NCI-H128 (cell line): ENCODE data around the gene KRTAP9-7.

ENCODE experiments used
- DNase-seq: peaks from one replicate; lab custom pipeline; 2025; ENCODE audit not compliant: unreplicated experiment; lab: John Stamatoyannopoulos, UW

KRTAP9-7 gene

DNA sequence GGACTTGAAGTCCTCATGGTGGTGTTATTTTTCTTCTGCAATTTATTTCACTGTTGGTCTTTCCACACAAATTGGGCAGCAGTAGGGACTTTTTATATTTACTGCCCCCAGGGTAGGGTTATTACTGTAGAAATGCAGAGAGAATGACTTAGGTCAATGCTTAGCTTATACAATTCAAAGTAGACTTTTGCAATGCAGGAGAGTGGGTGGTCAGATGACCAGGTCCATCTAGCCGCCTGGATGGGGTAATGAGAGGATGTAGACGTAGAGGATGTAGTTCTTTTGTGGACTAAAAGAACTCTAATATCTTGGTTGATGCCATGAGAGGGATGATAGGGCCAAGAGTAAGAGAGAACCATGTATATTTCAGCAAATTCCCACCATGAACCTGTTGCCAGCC, 42.7 kb downstream of the KRTAP9-7 start:
- no peak for DNase-seq

DNA sequence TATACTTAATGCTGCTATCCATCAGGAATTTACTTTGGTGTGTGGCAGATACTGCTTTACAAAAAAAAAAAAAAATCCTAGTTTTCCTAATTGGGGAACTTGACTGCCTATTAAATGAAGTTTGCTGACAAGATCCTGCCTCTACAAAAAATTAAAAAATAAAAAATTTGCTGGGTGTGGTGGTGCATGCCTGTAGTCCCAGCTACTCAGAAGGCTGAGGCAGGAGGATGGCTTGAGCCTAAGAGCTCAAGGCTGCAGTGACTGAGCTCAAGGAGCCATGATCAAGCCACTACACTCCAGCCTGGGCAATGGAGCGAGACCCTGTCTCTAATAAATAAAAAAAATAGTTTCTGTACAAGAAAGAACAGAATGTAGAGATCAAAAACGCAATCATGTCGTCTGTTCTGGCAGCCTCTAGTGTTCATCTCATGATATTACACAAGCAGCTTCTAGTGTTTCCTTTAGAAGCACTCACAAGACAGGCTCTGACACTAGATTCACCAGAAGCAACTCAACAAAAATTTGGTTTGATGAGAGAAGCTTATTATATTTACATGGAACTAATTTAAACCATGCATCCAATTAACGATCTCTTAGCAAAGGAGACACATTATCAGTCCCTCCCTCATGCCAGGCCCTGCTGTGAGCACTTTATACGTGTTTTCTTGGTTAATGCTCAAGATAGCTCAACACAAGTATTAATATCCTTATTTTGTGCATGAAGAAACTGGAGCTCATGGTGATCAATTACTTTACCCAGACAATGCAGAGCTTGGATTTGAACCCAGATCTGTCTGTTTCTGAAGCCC, 46.8 kb downstream of the KRTAP9-7 start:
- DNase-seq = no peak

DNA sequence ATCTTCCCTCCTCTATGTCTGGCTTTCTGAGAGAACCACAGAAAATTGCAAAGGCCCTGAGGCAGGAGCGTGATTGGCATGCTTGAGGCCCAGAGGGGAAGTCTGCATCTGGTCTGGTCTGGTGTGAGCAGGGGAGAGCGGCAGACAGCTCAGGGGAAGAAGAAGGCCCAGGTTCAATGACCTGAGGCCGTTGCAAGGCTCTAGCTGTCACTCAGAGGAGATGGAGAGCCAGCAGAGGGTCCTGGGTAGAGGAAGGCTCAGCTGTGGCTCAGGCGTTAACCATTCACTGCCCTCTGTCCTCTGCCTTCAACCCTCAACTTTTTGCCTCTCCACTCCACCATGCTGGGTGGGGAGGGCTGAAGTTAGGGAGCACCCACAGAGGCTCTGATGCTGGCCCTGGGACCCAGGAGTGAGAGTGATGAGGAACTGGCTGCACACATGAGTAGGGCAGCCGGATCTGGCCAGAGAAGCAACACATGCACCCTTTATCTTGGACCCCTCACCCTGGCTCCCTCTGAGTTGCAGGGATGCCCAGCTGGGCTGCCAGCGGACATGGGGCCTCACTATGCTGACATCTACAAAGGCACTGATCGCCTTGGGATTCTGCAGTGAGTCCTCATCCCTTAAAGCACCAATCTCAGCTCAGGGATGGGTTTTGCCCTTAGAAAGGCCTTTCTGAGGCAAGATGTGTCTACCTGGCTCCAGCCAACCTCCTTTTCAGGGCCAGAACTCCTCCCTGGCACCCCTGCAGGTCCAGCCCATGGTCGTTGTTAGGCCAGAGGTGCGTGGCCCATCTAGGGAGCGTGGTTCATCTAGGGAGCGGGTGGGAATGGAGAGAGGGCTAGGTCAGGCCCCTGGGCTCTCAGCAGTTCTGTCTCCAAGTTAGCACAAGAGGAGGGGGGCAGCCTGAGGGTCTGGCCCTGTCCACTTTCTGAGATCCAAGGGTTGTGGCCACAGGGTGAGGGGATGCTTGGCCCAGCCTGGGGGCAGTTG, 47.7 kb downstream of the KRTAP9-7 start:
- DNase-seq = no peak

DNA sequence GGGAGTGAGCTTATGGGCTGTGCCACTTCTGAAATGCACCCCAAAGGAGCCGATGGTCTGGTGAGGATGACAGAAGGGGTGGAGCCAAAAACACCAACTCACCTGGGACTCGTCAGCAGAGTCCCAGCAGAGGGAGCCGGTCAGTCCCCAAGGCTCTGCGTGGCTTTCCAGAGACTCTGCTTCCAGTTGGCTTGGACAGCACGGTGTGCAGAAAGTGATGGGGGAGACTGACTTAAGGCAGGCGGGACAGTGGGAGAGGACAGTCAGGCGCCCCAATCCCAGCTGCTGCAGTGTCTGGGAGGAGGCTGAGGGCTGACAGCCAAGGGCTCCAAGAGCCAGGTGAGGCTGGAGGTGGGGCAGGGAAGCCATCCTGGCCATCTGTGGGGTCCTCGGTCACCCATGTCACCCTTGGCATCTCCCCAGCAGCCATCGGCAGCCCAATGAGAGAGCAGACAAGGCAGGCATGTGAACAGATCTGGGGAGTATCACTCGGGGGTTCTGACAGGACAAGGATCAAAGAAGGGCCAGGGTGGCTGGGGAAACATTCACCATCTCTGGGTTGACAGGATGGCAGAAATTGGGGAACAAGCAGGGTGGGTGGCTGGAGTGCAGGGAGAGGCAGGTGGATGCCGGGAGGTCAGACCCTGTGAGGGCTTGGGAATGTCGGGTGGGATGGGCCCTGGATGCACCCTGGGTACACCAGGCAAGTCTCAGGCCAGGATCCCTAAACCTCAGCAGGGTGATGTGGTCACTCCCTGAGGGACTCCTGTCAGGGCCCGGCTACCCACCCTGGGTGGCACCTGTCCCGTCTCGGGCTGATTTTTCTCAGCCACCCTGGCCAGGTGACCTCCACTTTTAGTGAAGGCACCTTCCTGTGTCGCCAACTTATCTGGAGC, 48.9 kb downstream of the KRTAP9-7 start:
- DNase-seq = no peak

DNA sequence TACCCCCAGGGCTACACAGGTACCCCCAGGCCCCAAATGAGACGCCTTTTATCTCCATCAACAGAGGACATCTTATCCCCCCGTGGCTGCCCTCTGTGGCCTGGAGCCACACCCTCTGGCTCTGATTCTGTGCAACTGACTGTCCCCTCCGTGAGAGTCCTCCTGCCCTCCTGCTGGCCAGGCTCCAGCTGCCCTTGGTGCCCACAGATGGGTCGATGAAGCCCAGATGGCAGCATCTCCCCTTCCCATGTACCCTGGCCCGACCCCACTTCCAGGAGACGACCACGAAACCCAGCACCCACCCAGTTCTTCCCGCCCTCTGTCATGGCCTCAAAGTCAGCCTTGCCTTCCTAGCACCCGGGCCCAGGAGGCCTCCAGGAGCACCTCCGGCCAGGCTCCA, 49.6 kb downstream of the KRTAP9-7 start:
- no peak for DNase-seq

DNA sequence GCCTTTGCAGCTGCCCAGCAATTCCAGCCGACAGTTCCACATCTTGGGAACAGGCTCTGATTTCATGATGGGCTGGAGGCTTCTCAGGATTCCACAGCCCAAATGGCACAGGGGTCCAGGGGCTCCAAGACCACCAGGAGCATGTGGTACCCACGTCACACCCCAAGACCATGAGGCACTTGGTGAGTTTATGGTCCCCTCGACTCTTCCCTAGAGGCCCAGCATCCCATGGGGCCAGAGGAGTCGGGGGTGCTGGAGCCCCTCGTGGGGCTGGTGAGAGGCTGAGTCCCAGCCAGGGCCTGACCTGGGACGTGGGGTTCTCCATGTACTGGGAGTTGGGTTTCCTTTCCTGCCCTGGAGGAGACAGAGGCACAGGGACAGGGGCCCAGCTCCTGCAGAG, 50.1 kb downstream of the KRTAP9-7 start:
- DNase-seq = no peak
